ENCODE data around the gene MAPKBP1. TPM values are rescaled to one million over a fixed set of nuclear protein-coding genes. Genes with fewer than 3 reads are reported as not detected.

Gene MAPKBP1
- total and polyA plus RNA-seq, 2 of the 8 experiments (the other 6 are each of a cell fraction or from before 2014, with no cell fraction given) = 4.3 to 11.3 TPM

GRCh38 chr15:41817781-41818180 is 43.5 kb downstream of the MAPKBP1 start:
- TF ChIP-seq BACH1 (IDR thresholded peaks at IDR 0.05; ENCODE audit: low read length) (no peak), TCF12 (IDR thresholded peaks at IDR 0.05; ENCODE audit: low read depth, low read length) (no peak)
- Histone ChIP-seq H3K79me1 (ENCODE audit: low read depth, low read length) (no peaks in the 10 kb centered on the region), H2BK20ac (ENCODE audit: low read length) (no peak overlapping the region), H3K79me2 (ENCODE audit: control insufficient read depth in 1 of 2, insufficient read depth in 2 of 2, low read length in 2 of 2) (no peaks in the 10 kb centered on the region), H3K23ac (ENCODE audit: insufficient read length) (no peak overlapping the region), H3K23me2 (ENCODE audit: low read depth, low read length) (no peaks in the 10 kb centered on the region), H3K18ac (ENCODE audit: extremely low read depth, low read length) (no peak overlapping the region), H4K8ac (ENCODE audit: extremely low read depth, insufficient read depth, low read length) (no peak overlapping the region), H3K4me2 (ENCODE audit: insufficient read depth in 1 of 2, low read depth in 2 of 2, low read length in 2 of 2) (no peak overlapping the region), H3K56ac (replicated peaks; ENCODE audit: insufficient read length, low read depth, low read length) (no peak overlapping the region), H3K27me3 (replicated peaks in 1 of 4; ENCODE audit: control insufficient read depth in 3 of 4, extremely low read depth in 1 of 4, insufficient read depth in 3 of 4, low read length in 3 of 4) (no peaks in the 10 kb centered on the region), H2BK120ac (replicated peaks; ENCODE audit: low read depth, low read length) (no peak overlapping the region), H2BK5ac (ENCODE audit: low read depth, low read length) (no peak overlapping the region), H2AFZ (ENCODE audit: low read length) (no peak overlapping the region), H3K4ac (replicated peaks; ENCODE audit: insufficient read length, low read depth, low read length) (no peak overlapping the region), H3K36me3 (ENCODE audit: control insufficient read depth in 2 of 4, insufficient read depth in 4 of 4, low read length in 3 of 4) (peaks cover 0 to 3% (median 0%) of the 10 kb centered on the region in 4 experiments; a peak in 4 of 8 replicates), H2AK5ac (ENCODE audit: low read depth, low read length) (no peak overlapping the region), H4K91ac (replicated peaks; ENCODE audit: insufficient read length, low read length) (no peak overlapping the region), H3K4me1 (replicated peaks in 1 of 4; ENCODE audit: control insufficient read depth in 3 of 4, insufficient read depth in 4 of 4, low read length in 3 of 4) (no peaks in the 10 kb centered on the region), H2BK12ac (ENCODE audit: low read depth, low read length) (no peak overlapping the region), H4K5ac (ENCODE audit: insufficient read length, low read depth, low read length) (no peak overlapping the region), H3K9me3 (ENCODE audit: insufficient read depth in 2 of 2, low read depth in 1 of 2, low read length in 1 of 2) (no peaks in the 10 kb centered on the region), H3K9ac (replicated peaks in 1 of 4; ENCODE audit: extremely low read depth in 1 of 4, low read depth in 3 of 4, low read length in 3 of 4) (no peak overlapping the region), H3K14ac (ENCODE audit: insufficient read length) (no peak overlapping the region), H4K20me1 (replicated peaks in 1 of 2; ENCODE audit: control insufficient read depth in 1 of 2, insufficient read depth in 2 of 2, low read length in 2 of 2) (peaks cover 0 to 3% of the 10 kb centered on the region in 2 experiments), H2BK15ac (ENCODE audit: low read length) (no peak overlapping the region), H3K4me3 (ENCODE audit: extremely low read depth in 1 of 4, insufficient read depth in 2 of 4, low read depth in 3 of 4, low read length in 4 of 4) (no peak overlapping the region), H3K27ac (ENCODE audit: low read depth, low read length) (no peak overlapping the region)
- POLR2A ChIA-PET (ENCODE audit: partially characterized antibody) = interaction anchor here (0.6 kb wide), 1 partner anchor 418 kb away, joined by 3 read pairs; no protein-coding TSS in a partner anchor
- FAIRE-seq (no peak), DNase-seq (ENCODE audit: low read depth in 1 of 2, low spot score in 2 of 2) (no peak)
- 85% methylated on average over 6 of the region's 6 CpGs; no CpG with 5 or more reads in 1 of the 2 experiments for WGBS, 2 experiments (ENCODE audit: extremely low coverage in 1 of 2, insufficient coverage in 1 of 2, insufficient read length in 1 of 2, insufficient replicate concordance in 2 of 2, low coverage in 1 of 2, low lambda C conversion rate in 2 of 2, missing lambda C conversion rate in 1 of 2)
- CTCF ChIA-PET (ENCODE audit: partially characterized antibody) = interaction anchor here (0.8 to 2.8 kb wide), 6 partner anchors 11 to 87 kb away, joined by 3 to 14 read pairs (median 4); partner anchors contain the start of gene MAPKBP1

Data from H1 (cell line).